Natural killer cell treated with Interleukin-12 subunit alpha and Interleukin-12 subunit beta and Interleukin-15 and Interleukin-18, amount 100 ng/mL, for 72 hours (primary cell): ENCODE measurements around the gene FAM110D. TPM values are rescaled to one million over a fixed set of nuclear protein-coding genes. Genes with fewer than 3 reads are reported as not detected.

Source experiments
- ATAC-seq, 2 donors: fragments of 150-1000 bp; cut with Tn5 transposase in 1 of 2; sonication (Bioruptor Pico), chemical (Tn5 transposase) in 1 of 2; 2 replicates each; pipeline ENCODE4 v1.10.0; 2021
- DNase-seq: peaks from one replicate; pipeline ENCODE4 v3.0.0; 2022; ENCODE audit warnings: low spot score
- H3K27ac Mint-ChIP-seq, 2 donors: 1 replicate in 1 of 2; 2 replicates in 1 of 2; pipeline ENCODE4 v1.8.0; 2022; ENCODE audit warnings: mixed read lengths in 2 of 2, mild to moderate bottlenecking in 1 of 2, moderate library complexity in 1 of 2
- H3K27me3 Mint-ChIP-seq, 2 donors: 1 replicate in 1 of 2; 2 replicates in 1 of 2; pipeline ENCODE4 v1.8.0; 2022; ENCODE audit warnings: mixed read lengths in 2 of 2
- H3K36me3 Mint-ChIP-seq: one replicate; pipeline ENCODE4 v1.8.0; 2022; ENCODE audit warnings: mixed read lengths
- H3K4me1 Mint-ChIP-seq, 2 donors: 1 replicate in 1 of 2; 2 replicates in 1 of 2; pipeline ENCODE4 v1.8.0; 2022; ENCODE audit warnings: low read depth in 2 of 2, mixed read lengths in 2 of 2, mild to moderate bottlenecking in 1 of 2
- H3K4me3 Mint-ChIP-seq: one replicate; pipeline ENCODE4 v1.8.0; 2022; ENCODE audit warnings: mixed read lengths
- H3K9me3 Mint-ChIP-seq: 2 replicates; pipeline ENCODE4 v1.8.0; 2022; ENCODE audit warnings: mixed read lengths
- total RNA-seq, 2 donors: library from RNA; stranded (reverse); gene quantifications; one replicate each; pipeline ENCODE4 v1.2.3, GENCODE V29; 2022

Gene FAM110D
- total RNA-seq, 2 donors from 2014 or later = not detected

- Mint-ChIP-seq H3K9me3 (no peaks in the 10 kb centered on the region), H3K27ac (no peak overlapping the region), H3K4me1 (peaks cover 23 to 39% of the 10 kb centered on the region in 2 donors), H3K36me3 (peaks cover 15% of the 10 kb centered on the region), H3K27me3 (peaks cover 18 to 20% of the 10 kb centered on the region in 2 donors), H3K4me3 (no peak overlapping the region)
- ATAC-seq (no peak), DNase-seq (no peak)
These were observed 34.2 kb upstream of the FAM110D start for GRCh38 chr1:26124418-26125331.

- peaks cover 23 to 39% of the 10 kb centered on the region in 2 donors for H3K4me1 Mint-ChIP-seq
These were observed 33.5 kb upstream of the FAM110D start for GRCh38 chr1:26125382-26125781.

GRCh38 chr1:26125946-26126320 lies 32.9 kb upstream of the FAM110D start:
- peaks cover 24 to 26% of the 10 kb centered on the region in 2 donors for H3K27me3 Mint-ChIP-seq
- DNase-seq (no peak), ATAC-seq (no peak)
- peak overlapping the region; percentile 60 to 73 for H3K27ac Mint-ChIP-seq
- H3K4me3 Mint-ChIP-seq = peak overlapping the region; percentile 69
- H3K4me1 Mint-ChIP-seq = peaks cover 23 to 39% of the 10 kb centered on the region in 2 donors
- no peaks in the 10 kb centered on the region for H3K9me3 Mint-ChIP-seq
- H3K36me3 Mint-ChIP-seq = peaks cover 15% of the 10 kb centered on the region

More at GRCh38 chr1:26125382-26125781, 33.5 kb upstream of the FAM110D start:
- peak overlapping the region in 1 of 2 donors; percentile 60 for H3K27ac Mint-ChIP-seq
- H3K9me3 Mint-ChIP-seq = no peaks in the 10 kb centered on the region
- no peak for ATAC-seq
- H3K4me3 Mint-ChIP-seq = no peak overlapping the region
- no peak for DNase-seq
- peaks cover 15% of the 10 kb centered on the region for H3K36me3 Mint-ChIP-seq
- peaks cover 18 to 20% of the 10 kb centered on the region in 2 donors for H3K27me3 Mint-ChIP-seq

- ATAC-seq (peak; percentile 97), DNase-seq (peak; percentile 65)
- Mint-ChIP-seq H3K4me3 (peak overlapping the region; percentile 69), H3K36me3 (peaks cover 15% of the 10 kb centered on the region), H3K27ac (peak overlapping the region; percentile 60 to 73), H3K9me3 (no peaks in the 10 kb centered on the region), H3K4me1 (peaks cover 23 to 39% of the 10 kb centered on the region in 2 donors), H3K27me3 (peaks cover 29 to 32% of the 10 kb centered on the region in 2 donors)
These were observed 32.4 kb upstream of the FAM110D start for GRCh38 chr1:26126321-26127084.

- H3K9me3 Mint-ChIP-seq = no peaks in the 10 kb centered on the region
These were observed 31.4 kb upstream of the FAM110D start for GRCh38 chr1:26127235-26128163.

GRCh38 chr1:26129778-26130177 lies 29.1 kb upstream of the FAM110D start:
- Mint-ChIP-seq H3K36me3 (peaks cover 2% of the 10 kb centered on the region), H3K4me3 (no peak overlapping the region), H3K27ac (no peak overlapping the region), H3K9me3 (no peaks in the 10 kb centered on the region), H3K4me1 (peaks cover 20 to 31% of the 10 kb centered on the region in 2 donors), H3K27me3 (peaks cover 41 to 47% of the 10 kb centered on the region in 2 donors)
- no peak for ATAC-seq
- no peak for DNase-seq

More at GRCh38 chr1:26127235-26128163, 31.4 kb upstream of the FAM110D start:
- Mint-ChIP-seq H3K4me1 (peaks cover 23 to 39% of the 10 kb centered on the region in 2 donors), H3K4me3 (peak overlapping the region; percentile 32), H3K27me3 (peaks cover 34 to 40% of the 10 kb centered on the region in 2 donors), H3K27ac (peak overlapping the region; percentile 13 to 60), H3K36me3 (peaks cover 11% of the 10 kb centered on the region)
- DNase-seq (no peak), ATAC-seq (no peak)

- DNase-seq (no peak), ATAC-seq (no peak)
- Mint-ChIP-seq H3K9me3 (no peaks in the 10 kb centered on the region), H3K27ac (no peak overlapping the region), H3K4me3 (no peak overlapping the region), H3K4me1 (peaks cover 20 to 26% of the 10 kb centered on the region in 2 donors), H3K36me3 (no peaks in the 10 kb centered on the region), H3K27me3 (peaks cover 39 to 47% of the 10 kb centered on the region in 2 donors)
These were observed 28.2 kb upstream of the FAM110D start for GRCh38 chr1:26130695-26131094.

- H3K4me1 Mint-ChIP-seq = peaks cover 12 to 14% of the 10 kb centered on the region in 2 donors
- no peaks in the 10 kb centered on the region for H3K36me3 Mint-ChIP-seq
- H3K4me3 Mint-ChIP-seq = no peak overlapping the region
- DNase-seq = no peak
- no peaks in the 10 kb centered on the region for H3K9me3 Mint-ChIP-seq
- peaks cover 39 to 47% of the 10 kb centered on the region in 2 donors for H3K27me3 Mint-ChIP-seq
- ATAC-seq = no peak
- H3K27ac Mint-ChIP-seq = no peak overlapping the region
These were observed 26.6 kb upstream of the FAM110D start for GRCh38 chr1:26132128-26132833.

- ATAC-seq (no peak), DNase-seq (no peak)
- H3K27me3 Mint-ChIP-seq = peaks cover 34 to 42% of the 10 kb centered on the region in 2 donors
- H3K4me3 Mint-ChIP-seq = no peak overlapping the region
- H3K9me3 Mint-ChIP-seq = no peaks in the 10 kb centered on the region
- no peak overlapping the region for H3K27ac Mint-ChIP-seq
- peaks cover 7 to 8% of the 10 kb centered on the region in 2 donors for H3K4me1 Mint-ChIP-seq
- no peaks in the 10 kb centered on the region for H3K36me3 Mint-ChIP-seq
These were observed 26.1 kb upstream of the FAM110D start for GRCh38 chr1:26132834-26133167.

GRCh38 chr1:26134466-26134865 lies 24.4 kb upstream of the FAM110D start:
- no peak overlapping the region for H3K4me3 Mint-ChIP-seq
- no peaks in the 10 kb centered on the region for H3K9me3 Mint-ChIP-seq
- no peaks in the 10 kb centered on the region for H3K36me3 Mint-ChIP-seq
- DNase-seq = no peak
- H3K4me1 Mint-ChIP-seq = no peaks in the 10 kb centered on the region
- H3K27ac Mint-ChIP-seq = no peak overlapping the region
- peaks cover 24 to 27% of the 10 kb centered on the region in 2 donors for H3K27me3 Mint-ChIP-seq
- ATAC-seq = no peak

GRCh38 chr1:26138974-26139558 lies 19.8 kb upstream of the FAM110D start:
- H3K4me1 Mint-ChIP-seq = no peaks in the 10 kb centered on the region
- H3K36me3 Mint-ChIP-seq = no peaks in the 10 kb centered on the region
- H3K4me3 Mint-ChIP-seq = no peak overlapping the region
- H3K27ac Mint-ChIP-seq = no peak overlapping the region
- no peak for ATAC-seq
- no peak for DNase-seq
- H3K27me3 Mint-ChIP-seq = peaks cover 12 to 24% of the 10 kb centered on the region in 2 donors
- H3K9me3 Mint-ChIP-seq = no peaks in the 10 kb centered on the region

GRCh38 chr1:26142159-26142558 lies 16.7 kb upstream of the FAM110D start:
- Mint-ChIP-seq H3K4me3 (no peak overlapping the region), H3K9me3 (no peaks in the 10 kb centered on the region), H3K27me3 (peaks cover 20 to 27% of the 10 kb centered on the region in 2 donors), H3K36me3 (no peaks in the 10 kb centered on the region), H3K27ac (no peak overlapping the region), H3K4me1 (no peaks in the 10 kb centered on the region)
- no peak for DNase-seq
- ATAC-seq = no peak
